ENCODE results near the gene NCAM2. TPM values are rescaled to one million over a fixed set of nuclear protein-coding genes. Genes with fewer than 3 reads are reported as not detected.
"Not testable (repeated sequence)": the region's sequence is repeated elsewhere in the genome, so short reads cannot be mapped to it uniquely, and the experiment has no call there.

The NCAM2 gene
- polyA plus RNA-seq, 1 experiment: 0.83 TPM

DNA sequence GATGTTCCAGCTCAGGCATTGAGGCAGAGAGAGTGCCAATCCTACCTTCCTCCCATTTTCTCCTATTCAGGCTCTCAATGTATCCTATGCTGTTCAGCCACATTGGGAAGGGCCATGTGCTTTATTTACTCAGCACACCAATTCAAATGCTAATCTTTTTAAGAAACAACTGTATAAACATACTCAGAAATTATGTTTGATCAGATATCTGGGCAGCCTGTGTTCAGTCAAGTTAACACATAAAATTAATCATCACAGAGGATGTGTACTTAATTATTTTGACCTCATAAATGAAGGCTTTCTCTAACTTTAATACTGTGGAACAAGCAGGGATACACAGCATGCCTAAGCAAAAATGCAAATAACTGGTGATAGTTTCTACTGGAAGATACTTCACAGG, 149.8 kb downstream of the NCAM2 start:
- CTCF ChIA-PET: no interaction called here
- DNase-seq (ENCODE audit: low read depth): no peak
- POLR2A ChIA-PET: no interaction called here
- Histone ChIP-seq H3K36me3 (ENCODE audit: control insufficient read depth, insufficient read depth, low read length) (no peaks in the 10 kb centered on the region), H3K4me3 (ENCODE audit: low read depth, low read length) (no peak overlapping the region), H3K27me3 (ENCODE audit: control insufficient read depth, insufficient read depth, low read length) (no peaks in the 10 kb centered on the region)
- TF ChIP-seq, protein P1, sequence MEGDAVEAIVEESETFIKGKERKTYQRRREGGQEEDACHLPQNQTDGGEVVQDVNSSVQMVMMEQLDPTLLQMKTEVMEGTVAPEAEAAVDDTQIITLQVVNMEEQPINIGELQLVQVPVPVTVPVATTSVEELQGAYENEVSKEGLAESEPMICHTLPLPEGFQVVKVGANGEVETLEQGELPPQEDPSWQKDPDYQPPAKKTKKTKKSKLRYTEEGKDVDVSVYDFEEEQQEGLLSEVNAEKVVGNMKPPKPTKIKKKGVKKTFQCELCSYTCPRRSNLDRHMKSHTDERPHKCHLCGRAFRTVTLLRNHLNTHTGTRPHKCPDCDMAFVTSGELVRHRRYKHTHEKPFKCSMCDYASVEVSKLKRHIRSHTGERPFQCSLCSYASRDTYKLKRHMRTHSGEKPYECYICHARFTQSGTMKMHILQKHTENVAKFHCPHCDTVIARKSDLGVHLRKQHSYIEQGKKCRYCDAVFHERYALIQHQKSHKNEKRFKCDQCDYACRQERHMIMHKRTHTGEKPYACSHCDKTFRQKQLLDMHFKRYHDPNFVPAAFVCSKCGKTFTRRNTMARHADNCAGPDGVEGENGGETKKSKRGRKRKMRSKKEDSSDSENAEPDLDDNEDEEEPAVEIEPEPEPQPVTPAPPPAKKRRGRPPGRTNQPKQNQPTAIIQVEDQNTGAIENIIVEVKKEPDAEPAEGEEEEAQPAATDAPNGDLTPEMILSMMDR (IDR thresholded peaks at IDR 0.05; ENCODE audit: insufficient read depth, low read depth, low read length): no peak

DNA sequence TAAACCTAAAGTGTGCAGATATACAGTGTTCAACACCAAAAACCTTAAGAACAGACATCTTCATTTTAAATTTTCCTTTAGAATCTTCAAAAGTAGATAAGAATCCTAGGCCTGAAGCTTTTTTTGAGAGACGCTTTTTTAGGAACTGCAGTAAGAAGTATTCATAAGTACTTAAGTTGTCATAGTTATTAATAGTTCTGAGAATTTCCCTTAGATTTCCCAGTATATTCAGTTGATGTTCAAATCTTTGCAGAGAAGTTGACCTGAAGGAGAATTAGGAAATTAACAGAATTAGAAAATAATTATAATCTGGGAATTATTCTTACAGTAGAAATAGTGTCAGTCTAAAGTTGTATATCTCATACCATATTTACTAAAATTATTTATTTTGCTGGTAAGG, 150.3 kb downstream of the NCAM2 start:
- no peak for DNase-seq (ENCODE audit: low read depth)
- TF ChIP-seq, protein P1 (IDR thresholded peaks at IDR 0.05; ENCODE audit: insufficient read depth, low read depth, low read length): no peak
- CTCF ChIA-PET: no interaction called here
- POLR2A ChIA-PET: no interaction called here
- H3K27me3 ChIP-seq (ENCODE audit: control insufficient read depth, insufficient read depth, low read length): no peaks in the 10 kb centered on the region
- no peak overlapping the region for H3K4me3 ChIP-seq (ENCODE audit: low read depth, low read length)
- H3K36me3 ChIP-seq (ENCODE audit: control insufficient read depth, insufficient read depth, low read length): no peaks in the 10 kb centered on the region

DNA sequence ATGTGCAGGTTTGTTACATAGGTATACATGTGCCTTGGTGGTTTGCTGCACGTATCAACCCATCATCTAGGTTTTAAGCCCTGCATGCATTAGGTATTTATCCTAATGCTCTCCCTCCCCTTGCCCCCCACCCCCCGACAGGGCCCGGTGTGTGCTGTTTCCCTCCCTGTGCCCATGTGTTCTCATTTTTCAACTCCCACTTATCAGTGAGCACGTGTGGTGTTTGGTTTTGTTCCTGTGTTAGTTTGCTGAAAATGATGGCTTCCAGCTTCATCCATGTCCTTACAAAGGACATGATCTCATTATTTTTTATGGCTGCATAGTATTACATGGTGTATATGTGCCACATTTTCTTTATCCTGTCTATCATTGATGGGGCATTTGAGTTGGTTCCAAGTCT, 151.2 kb downstream of the NCAM2 start:
- H3K36me3 ChIP-seq (ENCODE audit: control insufficient read depth, insufficient read depth, low read length); H3K27me3 ChIP-seq (ENCODE audit: control insufficient read depth, insufficient read depth, low read length); POLR2A ChIA-PET; CTCF ChIA-PET; H3K4me3 ChIP-seq (ENCODE audit: low read depth, low read length); DNase-seq (ENCODE audit: low read depth): not testable (repeated sequence)

DNA sequence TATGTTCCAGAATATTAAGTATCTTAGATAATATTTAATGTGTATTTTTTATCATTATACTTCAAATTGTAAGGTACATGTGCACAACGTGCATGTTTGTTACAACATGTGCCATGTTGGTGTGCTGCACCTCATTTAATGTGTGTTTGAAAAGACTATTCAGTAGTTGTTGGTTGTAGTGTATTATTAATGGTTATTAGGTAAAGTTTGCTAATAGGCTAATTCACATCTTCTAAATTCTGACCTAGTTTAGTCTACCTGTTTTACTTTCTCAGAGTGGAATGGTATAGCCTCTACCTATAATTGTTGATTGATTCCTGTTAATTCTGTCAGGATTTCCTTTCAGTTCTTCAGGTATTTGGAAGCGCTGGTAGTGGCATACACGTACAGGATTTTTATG, 153.0 kb downstream of the NCAM2 start:
- CTCF ChIA-PET: interaction anchor here (3.4 kb wide), 1 partner anchor 12 kb away, joined by 9 read pairs; no protein-coding TSS in a partner anchor

DNA sequence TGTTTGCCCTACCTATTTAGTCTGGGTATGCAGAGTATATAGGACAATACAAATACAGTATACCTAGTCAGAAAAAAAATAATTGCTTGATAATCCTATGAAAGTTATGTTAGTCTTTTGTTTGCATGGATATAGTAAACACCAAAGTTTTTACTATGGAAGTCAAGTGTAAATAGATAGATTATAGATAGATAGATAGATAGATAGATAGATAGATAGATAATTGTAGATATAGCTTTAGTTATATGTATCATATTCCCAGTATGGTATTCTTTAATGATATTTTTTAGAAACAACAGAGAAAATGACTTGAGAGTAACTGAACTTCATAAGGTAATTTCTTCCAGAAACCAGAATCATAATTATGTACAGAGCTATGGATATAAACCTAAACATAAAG, 158.2 kb downstream of the NCAM2 start:
- POLR2A ChIA-PET: no interaction called here
- H3K36me3 ChIP-seq (ENCODE audit: control insufficient read depth, insufficient read depth, low read length): no peaks in the 10 kb centered on the region
- no peak overlapping the region for H3K4me3 ChIP-seq (ENCODE audit: low read depth, low read length)
- TF ChIP-seq, protein P1 (IDR thresholded peaks at IDR 0.05; ENCODE audit: insufficient read depth, low read depth, low read length): no peak
- H3K27me3 ChIP-seq (ENCODE audit: control insufficient read depth, insufficient read depth, low read length): no peaks in the 10 kb centered on the region
- CTCF ChIA-PET: no interaction called here
- DNase-seq (ENCODE audit: low read depth): no peak

More for the DNA sequence above, 153.0 kb downstream of the NCAM2 start:
- no peak overlapping the region for H3K4me3 ChIP-seq (ENCODE audit: low read depth, low read length)
- H3K36me3 ChIP-seq (ENCODE audit: control insufficient read depth, insufficient read depth, low read length): no peaks in the 10 kb centered on the region
- POLR2A ChIA-PET: no interaction called here
- DNase-seq (ENCODE audit: low read depth): no peak
- TF ChIP-seq, protein P1 (IDR thresholded peaks at IDR 0.05; ENCODE audit: insufficient read depth, low read depth, low read length): no peak
- no peaks in the 10 kb centered on the region for H3K27me3 ChIP-seq (ENCODE audit: control insufficient read depth, insufficient read depth, low read length)

DNA sequence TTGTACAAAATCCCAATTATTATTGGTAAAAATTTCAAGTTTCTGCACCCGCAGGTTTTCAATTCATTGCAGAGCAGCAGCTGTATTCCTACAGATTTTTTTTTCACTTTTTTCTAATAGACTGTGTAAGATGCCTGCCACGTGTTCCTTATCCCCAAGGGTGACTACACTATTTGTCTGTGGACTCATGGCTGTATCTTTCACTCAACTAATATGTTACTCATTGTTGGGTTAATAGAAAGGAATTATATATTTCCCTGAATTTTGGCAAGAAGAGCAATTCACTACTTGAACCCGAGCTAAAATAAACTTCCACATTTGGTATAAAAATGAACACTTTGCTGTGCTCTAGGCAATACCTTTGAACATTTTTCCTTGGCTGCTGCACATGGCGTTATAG, 158.7 kb downstream of the NCAM2 start:
- no peaks in the 10 kb centered on the region for H3K36me3 ChIP-seq (ENCODE audit: control insufficient read depth, insufficient read depth, low read length)
- H3K27me3 ChIP-seq (ENCODE audit: control insufficient read depth, insufficient read depth, low read length): no peaks in the 10 kb centered on the region
- DNase-seq (ENCODE audit: low read depth): no peak
- TF ChIP-seq, protein P1 (IDR thresholded peaks at IDR 0.05; ENCODE audit: insufficient read depth, low read depth, low read length): no peak
- H3K4me3 ChIP-seq (ENCODE audit: low read depth, low read length): no peak overlapping the region
- CTCF ChIA-PET: no interaction called here
- POLR2A ChIA-PET: no interaction called here
